GM19328 (cell line): Measurements from ENCODE around the gene KLF8.

ENCODE experiments used
- ATAC-seq: cut with Tn5 transposase; IDR thresholded peaks from one replicate; pipeline ENCODE4 v1.9.1; 2021; ENCODE audit warnings: mild to moderate bottlenecking, moderate library complexity; ENCODE audit not compliant: unreplicated experiment

The KLF8 gene

DNA sequence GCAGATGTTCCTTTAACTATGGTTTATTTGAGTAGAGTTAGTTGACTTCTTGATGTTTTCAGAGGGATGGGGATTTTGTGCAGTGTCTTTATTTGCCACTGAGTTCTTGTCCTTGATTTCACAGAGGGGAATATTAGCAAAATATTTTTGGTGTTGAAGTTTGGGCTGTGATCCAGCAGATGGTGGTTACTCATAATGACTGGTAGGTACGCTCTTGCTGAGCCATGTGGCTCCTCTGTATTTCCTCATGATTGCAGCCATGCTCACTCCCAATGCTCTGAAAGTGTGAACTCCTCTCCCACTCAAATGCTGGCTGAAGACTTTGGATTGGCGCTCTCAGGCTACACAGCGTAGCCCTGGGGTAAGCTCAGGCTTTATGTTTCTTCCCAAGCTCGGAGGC, 77.7 kb downstream of the KLF8 start:
- ATAC-seq = no peak

DNA sequence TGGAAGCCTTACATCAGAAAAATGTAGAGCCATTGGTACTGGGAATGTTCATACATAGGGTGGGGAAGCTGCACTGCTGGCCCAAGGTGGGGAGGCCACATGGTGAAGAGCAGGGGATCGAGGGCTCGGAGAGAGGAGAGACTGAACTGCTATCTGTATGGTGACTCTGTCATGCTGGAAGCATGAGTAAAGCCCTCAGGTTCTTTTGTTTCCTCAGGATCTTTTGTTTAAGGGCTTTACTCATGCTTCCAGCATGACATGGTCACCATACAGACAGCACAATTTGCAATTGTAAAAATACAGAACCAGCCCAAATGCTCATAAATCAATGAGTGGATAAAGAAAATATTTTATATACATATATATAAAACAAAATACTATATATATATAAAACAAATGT, 78.4 kb downstream of the KLF8 start:
- ATAC-seq = no peak

DNA sequence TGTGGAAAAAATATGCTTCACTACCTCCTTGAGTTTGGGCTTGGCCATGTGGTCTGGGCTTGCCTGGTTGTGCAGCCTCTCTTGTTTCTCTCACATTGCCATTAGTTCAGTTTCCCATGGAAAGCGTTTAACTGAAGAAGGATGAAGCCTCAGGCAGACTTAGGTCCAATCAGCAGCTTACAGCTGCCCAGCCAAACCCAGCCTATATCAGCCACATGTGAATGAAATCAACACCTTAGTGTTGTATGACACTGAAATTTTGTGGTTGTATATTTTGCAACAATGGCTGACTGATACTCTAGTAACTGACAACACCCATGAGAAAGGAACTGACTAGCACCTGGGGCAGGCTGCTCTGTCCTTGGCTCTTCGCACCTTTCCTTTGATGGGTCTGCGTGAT, 81.2 kb downstream of the KLF8 start:
- ATAC-seq = no peak

DNA sequence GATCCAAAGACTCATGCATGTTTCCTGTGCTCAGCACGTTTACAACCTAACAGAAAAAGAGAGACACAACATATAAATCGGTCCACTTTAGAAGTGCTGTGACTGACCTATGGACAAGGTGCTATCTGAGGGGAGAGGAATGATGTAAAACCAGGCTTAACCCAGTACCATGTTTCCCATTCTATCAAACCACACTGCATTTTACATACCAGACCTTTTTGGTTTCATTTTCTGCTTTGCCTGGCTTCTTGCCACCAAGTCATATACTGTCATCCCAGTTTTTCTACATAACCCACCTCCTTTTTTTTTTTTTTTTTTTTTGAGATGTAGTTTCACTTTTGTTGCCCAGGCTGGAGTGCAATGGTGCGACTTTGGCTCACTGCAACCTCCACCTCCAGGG, 82.2 kb downstream of the KLF8 start:
- no peak for ATAC-seq

DNA sequence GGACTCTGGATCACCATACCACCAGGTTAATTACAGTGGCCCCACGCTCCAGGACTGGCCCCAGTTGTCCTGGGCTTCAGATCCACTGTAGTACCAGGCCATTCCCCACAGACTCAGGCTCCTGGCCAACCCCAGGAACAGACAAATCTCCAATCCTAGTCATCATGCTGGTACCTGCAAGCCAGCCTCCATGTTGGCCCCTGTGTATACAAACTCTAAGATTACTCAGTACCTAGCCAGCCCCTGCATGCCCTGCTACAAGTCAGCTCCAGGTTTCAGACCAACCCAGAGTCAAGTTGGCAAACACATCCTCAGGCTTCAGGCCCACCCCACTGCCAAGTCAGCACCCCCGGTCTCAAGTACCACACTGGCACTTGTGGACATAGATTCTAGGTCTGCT, 85.9 kb downstream of the KLF8 start:
- ATAC-seq = no peak

DNA sequence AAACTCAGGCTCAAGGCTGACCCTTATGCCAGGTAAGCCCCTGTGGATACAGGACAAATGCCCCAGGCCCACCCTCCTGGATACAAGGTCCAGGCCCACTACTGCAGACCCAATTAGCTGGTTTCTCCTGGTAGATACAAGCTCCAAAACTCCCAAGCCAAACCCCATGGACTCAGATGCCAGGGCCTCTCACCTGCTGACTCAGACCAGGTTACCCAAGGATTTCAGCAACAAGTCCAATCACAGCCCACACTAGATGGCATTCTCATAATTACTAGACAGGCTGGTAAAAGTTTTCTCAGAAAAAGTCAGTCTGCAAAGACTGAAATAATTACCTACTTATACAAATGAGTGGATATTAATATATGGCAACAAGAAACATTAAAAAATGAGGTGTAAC, 87.0 kb downstream of the KLF8 start:
- no peak for ATAC-seq
